ENCODE data around the gene CNOT1.
"Not testable (repeated sequence)": the region's sequence is repeated elsewhere in the genome, so short reads cannot be mapped to it uniquely, and the experiment has no call there.

The CNOT1 gene

GRCh38 chr16:58501242-58502131 lies 128.1 kb downstream of the CNOT1 start:
- peak; percentile 20 for DNase-seq (ENCODE audit: low read depth)

GRCh38 chr16:58500430-58501241 lies 129.0 kb downstream of the CNOT1 start:
- no peak for DNase-seq (ENCODE audit: low read depth)

- DNase-seq (ENCODE audit: low read depth) = no peak
These were observed 129.8 kb downstream of the CNOT1 start, which contains the start of gene NDRG4 for GRCh38 chr16:58499615-58500351. Gene NDRG4, plus strand, starts transcription at chr16:58500143. Its CDS starts 106 bp downstream, at chr16:58500249.

GRCh38 chr16:58499092-58499511 lies 130.5 kb downstream of the CNOT1 start:
- DNase-seq (ENCODE audit: low read depth) = no peak

GRCh38 chr16:58498341-58499091 lies 131.1 kb downstream of the CNOT1 start:
- DNase-seq (ENCODE audit: low read depth) = no peak

GRCh38 chr16:58497935-58498334 lies 131.7 kb downstream of the CNOT1 start:
- no peak for DNase-seq (ENCODE audit: low read depth)

- no peak for DNase-seq (ENCODE audit: low read depth)
These were observed 132.2 kb downstream of the CNOT1 start for GRCh38 chr16:58497468-58497867.

- DNase-seq (ENCODE audit: low read depth) = no peak
These were observed 133.9 kb downstream of the CNOT1 start for GRCh38 chr16:58495521-58496331.

GRCh38 chr16:58494981-58495520 lies 134.6 kb downstream of the CNOT1 start:
- no peak for DNase-seq (ENCODE audit: low read depth)

- no peak for DNase-seq (ENCODE audit: low read depth)
These were observed 135.7 kb downstream of the CNOT1 start for GRCh38 chr16:58493756-58494431.

GRCh38 chr16:58492735-58493134 lies 136.9 kb downstream of the CNOT1 start:
- DNase-seq (ENCODE audit: low read depth) = no peak

- DNase-seq (ENCODE audit: low read depth) = no peak
These were observed 137.6 kb downstream of the CNOT1 start for GRCh38 chr16:58492066-58492465.

- DNase-seq (ENCODE audit: low read depth) = not testable (repeated sequence)
These were observed 139.1 kb downstream of the CNOT1 start for GRCh38 chr16:58490539-58490938.

GRCh38 chr16:58490065-58490464 lies 139.6 kb downstream of the CNOT1 start:
- DNase-seq (ENCODE audit: low read depth) = no peak

- no peak for DNase-seq (ENCODE audit: low read depth)
These were observed 141.1 kb downstream of the CNOT1 start for GRCh38 chr16:58488531-58488930.

- peak; percentile 59 for DNase-seq (ENCODE audit: low read depth)
These were observed 141.9 kb downstream of the CNOT1 start for GRCh38 chr16:58487566-58488351.

GRCh38 chr16:58485184-58485887 lies 144.3 kb downstream of the CNOT1 start:
- DNase-seq (ENCODE audit: low read depth) = no peak

GRCh38 chr16:58481931-58482330 lies 147.7 kb downstream of the CNOT1 start:
- DNase-seq (ENCODE audit: low read depth) = no peak
